ENCODE data around the gene RASAL2.
A peak's percentile ranks its signal among the peaks of the same experiment; 100 is the strongest.

DNA sequence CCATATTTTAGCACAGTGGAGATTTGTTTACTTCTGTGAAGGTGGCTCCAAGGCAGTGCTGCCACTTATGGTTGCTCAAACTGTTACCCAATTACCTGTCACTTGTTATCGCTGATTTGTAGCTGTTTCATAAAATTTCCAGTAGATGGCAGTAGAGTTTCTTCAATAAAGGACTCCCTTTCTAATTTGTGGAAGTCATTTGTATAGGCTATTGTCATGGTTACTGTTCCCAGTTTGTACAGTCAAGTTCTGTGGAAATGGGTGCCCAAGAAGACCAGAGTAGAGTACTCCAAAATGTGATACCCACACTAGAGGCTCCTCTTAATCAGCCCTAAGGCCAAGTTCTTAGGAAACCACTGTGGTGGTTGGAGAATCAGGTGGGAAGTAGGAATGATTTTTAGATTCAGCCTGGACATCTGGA lies 216.8 kb downstream of the RASAL2 start:
- no peak for TF ChIP-seq POLR2A (IDR thresholded peaks at IDR 0.05)
- TF ChIP-seq, protein P1, sequence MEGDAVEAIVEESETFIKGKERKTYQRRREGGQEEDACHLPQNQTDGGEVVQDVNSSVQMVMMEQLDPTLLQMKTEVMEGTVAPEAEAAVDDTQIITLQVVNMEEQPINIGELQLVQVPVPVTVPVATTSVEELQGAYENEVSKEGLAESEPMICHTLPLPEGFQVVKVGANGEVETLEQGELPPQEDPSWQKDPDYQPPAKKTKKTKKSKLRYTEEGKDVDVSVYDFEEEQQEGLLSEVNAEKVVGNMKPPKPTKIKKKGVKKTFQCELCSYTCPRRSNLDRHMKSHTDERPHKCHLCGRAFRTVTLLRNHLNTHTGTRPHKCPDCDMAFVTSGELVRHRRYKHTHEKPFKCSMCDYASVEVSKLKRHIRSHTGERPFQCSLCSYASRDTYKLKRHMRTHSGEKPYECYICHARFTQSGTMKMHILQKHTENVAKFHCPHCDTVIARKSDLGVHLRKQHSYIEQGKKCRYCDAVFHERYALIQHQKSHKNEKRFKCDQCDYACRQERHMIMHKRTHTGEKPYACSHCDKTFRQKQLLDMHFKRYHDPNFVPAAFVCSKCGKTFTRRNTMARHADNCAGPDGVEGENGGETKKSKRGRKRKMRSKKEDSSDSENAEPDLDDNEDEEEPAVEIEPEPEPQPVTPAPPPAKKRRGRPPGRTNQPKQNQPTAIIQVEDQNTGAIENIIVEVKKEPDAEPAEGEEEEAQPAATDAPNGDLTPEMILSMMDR (IDR thresholded peaks at IDR 0.05) = peak; percentile 52 to 96 (median 86)
